ENCODE data around the gene SLC12A9. TPM values are rescaled to one million over a fixed set of nuclear protein-coding genes. Genes with fewer than 3 reads are reported as not detected.

The SLC12A9 gene
- total and polyA plus RNA-seq, 5 donors from 2014 or later = 5.7 to 42.7 (median 6.3) TPM

GRCh38 chr7:100914879-100915447 lies 62.5 kb downstream of the SLC12A9 start:
- no peaks in the 10 kb centered on the region for H3K27me3 ChIP-seq (ENCODE audit: control insufficient read depth, insufficient read depth, low read length)
- H3K27ac ChIP-seq (ENCODE audit: insufficient read depth, low read length, poor library complexity, severe bottlenecking) = no peak overlapping the region
- H3K4me1 ChIP-seq (ENCODE audit: control insufficient read depth, insufficient read depth, low read length, poor library complexity, severe bottlenecking) = no peaks in the 10 kb centered on the region
- H3K36me3 ChIP-seq (ENCODE audit: control insufficient read depth, insufficient read depth, low read length) = no peaks in the 10 kb centered on the region
- peaks cover 0 to 2% (median 0%) of the 10 kb centered on the region in 7 donors for H3K9me3 Mint-ChIP-seq
- H3K4me1 Mint-ChIP-seq = peaks cover 0 to 5% (median 0%) of the 10 kb centered on the region in 4 donors
- no peak overlapping the region for H3K27ac Mint-ChIP-seq
- H3K9me3 ChIP-seq (ENCODE audit: control insufficient read depth in 2 of 2, low read length in 2 of 2) = no peaks in the 10 kb centered on the region
- DNase-seq (no peak), ATAC-seq (ENCODE audit: low read depth in 2 of 2) (no peak)
- no peak overlapping the region for H3K4me3 ChIP-seq (ENCODE audit: low read depth, low read length)
- H3K27me3 Mint-ChIP-seq = peaks cover 31% of the 10 kb centered on the region
- H3K36me3 Mint-ChIP-seq = no peaks in the 10 kb centered on the region
- H3K4me3 Mint-ChIP-seq = no peak overlapping the region

Other genes starting within 250 kb of the SLC12A9 start
- 13.9 TPM for gene MOSPD3, start 240.2 kb upstream of the SLC12A9 start, total RNA-seq
- gene MOSPD3, start 240.2 kb upstream of the SLC12A9 start, polyA plus RNA-seq = 10 to 100 TPM; 13.8 to 22.9 (median 21.9) TPM
- gene TFR2, start 211.2 kb upstream of the SLC12A9 start, total RNA-seq = 8.0 TPM
- gene TFR2, start 211.2 kb upstream of the SLC12A9 start, polyA plus RNA-seq = 1 to 10 TPM; 1.2 to 2.0 (median 1.5) TPM
- not detected for gene ACTL6B, start 196.3 kb upstream of the SLC12A9 start, total RNA-seq
- gene ACTL6B, start 196.3 kb upstream of the SLC12A9 start, polyA plus RNA-seq = not detected
- 160 TPM for gene GNB2, start 179.0 kb upstream of the SLC12A9 start, total RNA-seq
- 10 to 100 TPM; 47.2 to 70.0 (median 66.8) TPM for gene GNB2, start 179.0 kb upstream of the SLC12A9 start, polyA plus RNA-seq
- 82.4 TPM for gene GIGYF1, start 158.5 kb upstream of the SLC12A9 start, total RNA-seq
- under 1 TPM; 0.71 to 0.89 (median 0.73) TPM for gene GIGYF1, start 158.5 kb upstream of the SLC12A9 start, polyA plus RNA-seq
- gene POP7, start 146.6 kb upstream of the SLC12A9 start, total RNA-seq = 11.3 TPM
- 10 to 100 TPM; 57.2 to 63.0 (median 61.5) TPM for gene POP7, start 146.6 kb upstream of the SLC12A9 start, polyA plus RNA-seq
- not detected for gene EPO, start 132.2 kb upstream of the SLC12A9 start, total RNA-seq
- under 1 TPM in 1 of 4 donors, not detected in 3; 0.23 TPM for gene EPO, start 132.2 kb upstream of the SLC12A9 start, polyA plus RNA-seq
- not detected for gene ZAN, start 119.1 kb upstream of the SLC12A9 start, total RNA-seq
- gene ZAN, start 119.1 kb upstream of the SLC12A9 start, polyA plus RNA-seq = not detected
- 3.0 TPM for gene EPHB4, start 25.2 kb upstream of the SLC12A9 start, total RNA-seq
- not detected for gene EPHB4, start 25.2 kb upstream of the SLC12A9 start, polyA plus RNA-seq
- 8.4 TPM for gene TRIP6, start 14.7 kb downstream of the SLC12A9 start, total RNA-seq
- 1 to 10 TPM; 2.8 to 5.8 (median 3.5) TPM for gene TRIP6, start 14.7 kb downstream of the SLC12A9 start, polyA plus RNA-seq
- 234 TPM for gene SRRT, start 22.4 kb downstream of the SLC12A9 start, total RNA-seq
- gene SRRT, start 22.4 kb downstream of the SLC12A9 start, polyA plus RNA-seq = 10 to 100 TPM; 31.9 to 40.7 (median 36.7) TPM
- 0.94 TPM for gene UFSP1, start 37.0 kb downstream of the SLC12A9 start, total RNA-seq
- gene UFSP1, start 37.0 kb downstream of the SLC12A9 start, polyA plus RNA-seq = 1 to 10 TPM in 3 of 4 donors, under 1 TPM in 1; 0.39 to 4.8 (median 1.9) TPM
- 0.20 TPM for gene ACHE, start 43.2 kb downstream of the SLC12A9 start, total RNA-seq
- gene ACHE, start 43.2 kb downstream of the SLC12A9 start, polyA plus RNA-seq = not detected
- gene MUC3A, start 96.8 kb downstream of the SLC12A9 start, total RNA-seq = not detected
- gene MUC3A, start 96.8 kb downstream of the SLC12A9 start, polyA plus RNA-seq = not detected
- gene MUC12, start 116.9 kb downstream of the SLC12A9 start, total RNA-seq = not detected
- under 1 TPM in 3 of 4 donors, not detected in 1; 0.44 to 0.65 (median 0.44) TPM for gene MUC12, start 116.9 kb downstream of the SLC12A9 start, polyA plus RNA-seq
- gene MUC17, start 167.4 kb downstream of the SLC12A9 start, total RNA-seq = not detected
- not detected for gene MUC17, start 167.4 kb downstream of the SLC12A9 start, polyA plus RNA-seq
- gene TRIM56, start 232.8 kb downstream of the SLC12A9 start, total RNA-seq = 44.6 TPM
- 1 to 10 TPM; 3.5 to 7.4 (median 6.3) TPM for gene TRIM56, start 232.8 kb downstream of the SLC12A9 start, polyA plus RNA-seq